Hematopoietic multipotent progenitor cell treated with erythropoietin and hydrocortisone succinate and interleukin-3 and kit ligand, for 6 days (in vitro differentiated cells): Measurements from ENCODE around the gene DNAH1.
"Not testable (repeated sequence)": the region's sequence is repeated elsewhere in the genome, so short reads cannot be mapped to it uniquely, and the experiment has no call there.

Source experiments
- DNase-seq: peaks from one replicate; pipeline ENCODE4 v3.0.0-alpha.2; 2015

Gene DNAH1

DNA sequence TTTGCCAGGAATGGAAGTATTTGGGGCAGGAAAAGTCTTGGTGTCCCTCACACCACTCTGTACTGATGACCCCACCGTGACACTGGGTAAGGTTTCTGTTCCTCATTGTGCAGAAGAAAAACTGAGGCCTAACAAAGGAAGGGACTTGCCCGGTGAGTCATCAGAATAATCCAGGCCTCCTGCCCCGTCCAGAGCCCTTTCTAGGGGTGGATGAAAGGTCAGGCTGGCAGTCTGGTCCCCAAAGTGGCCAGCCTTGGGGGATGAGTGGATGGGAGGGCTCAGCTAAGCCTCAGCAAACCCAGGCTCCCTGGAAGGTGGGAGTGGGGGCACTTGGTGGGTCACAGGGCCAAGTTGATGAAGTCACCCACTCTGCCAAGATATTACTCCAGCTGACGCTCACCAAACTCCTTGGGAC lies 2.3 kb upstream of the DNAH1 start:
- no peak for DNase-seq

DNA sequence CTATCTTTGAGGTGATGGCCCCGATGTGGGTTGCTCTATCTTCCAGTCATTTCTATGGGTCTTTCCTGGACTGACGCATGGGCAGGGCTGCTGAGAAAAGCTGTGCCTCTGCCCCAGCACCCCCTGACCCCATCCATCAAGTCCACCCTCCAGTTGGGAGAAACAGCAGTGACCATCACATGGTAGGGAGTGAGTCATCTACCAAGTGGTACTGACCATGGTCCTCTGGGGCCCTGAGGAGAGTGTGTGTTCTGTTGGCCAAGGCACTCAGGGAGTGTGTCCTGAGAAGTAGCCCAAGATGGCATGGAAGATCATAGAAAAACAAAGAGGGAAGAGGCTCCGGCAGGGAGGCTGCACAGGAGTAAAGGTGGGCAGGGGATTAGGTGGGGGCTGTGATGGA lies 1.6 kb upstream of the DNAH1 start:
- DNase-seq = no peak

DNA sequence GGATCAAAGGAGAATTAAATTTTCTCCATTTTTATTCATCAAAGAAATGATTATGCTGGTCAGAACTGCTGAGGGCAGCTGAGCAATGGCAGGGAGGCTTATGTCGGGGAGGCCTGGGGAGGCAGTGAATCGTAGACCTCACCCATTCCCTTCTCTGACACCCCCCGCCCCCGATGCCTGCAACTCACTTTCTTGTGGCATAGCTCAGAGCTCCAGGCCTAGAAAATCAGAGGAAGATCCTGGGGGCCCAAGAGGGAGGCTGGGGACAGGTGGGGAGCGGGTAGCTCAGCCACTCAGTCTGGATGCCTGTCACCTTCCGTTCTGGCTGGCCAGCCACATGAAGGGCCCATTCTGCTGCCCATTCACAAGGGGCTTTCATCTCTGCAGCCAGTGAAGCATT lies 1.1 kb upstream of the DNAH1 start:
- DNase-seq = no peak

DNA sequence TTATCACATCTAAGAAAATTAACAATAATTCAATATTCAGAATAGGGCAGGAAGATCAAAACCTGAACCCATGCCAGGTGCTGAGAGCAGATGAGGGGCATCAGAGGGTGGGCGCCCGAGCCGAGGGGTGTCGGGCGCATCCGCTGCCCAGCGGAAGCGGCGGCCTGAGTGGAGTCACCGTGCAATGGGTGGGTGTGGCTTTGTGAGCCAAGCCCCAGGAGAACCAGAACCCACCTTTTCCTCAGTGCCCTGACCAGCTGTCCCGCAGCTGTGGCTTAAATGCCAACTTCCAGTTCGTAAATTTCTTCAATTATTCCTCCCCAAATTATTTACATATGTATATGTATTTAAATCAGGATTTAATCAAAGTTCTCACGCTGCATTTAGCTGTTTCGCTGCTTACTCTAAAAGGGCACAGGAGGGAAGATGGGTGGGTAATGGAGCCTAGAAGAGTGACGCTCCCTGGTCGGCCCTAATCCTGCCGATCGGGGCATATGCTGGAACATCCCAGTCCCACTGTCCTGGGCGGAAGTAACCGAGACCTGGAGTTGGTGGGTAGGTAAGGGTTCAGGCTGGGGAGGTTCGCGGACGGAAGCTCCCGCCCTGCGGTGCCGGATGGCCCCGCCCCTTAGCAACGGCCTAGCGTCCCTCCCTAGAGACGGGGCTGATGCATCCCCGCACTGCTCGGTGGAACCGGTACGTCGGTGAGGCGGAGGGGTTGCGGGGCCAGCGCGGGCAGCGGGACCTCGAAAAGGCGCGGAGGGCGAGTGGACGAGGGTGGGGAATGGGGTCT lies 1.3 kb downstream of the DNAH1 start:
- DNase-seq = peak; percentile 71

DNA sequence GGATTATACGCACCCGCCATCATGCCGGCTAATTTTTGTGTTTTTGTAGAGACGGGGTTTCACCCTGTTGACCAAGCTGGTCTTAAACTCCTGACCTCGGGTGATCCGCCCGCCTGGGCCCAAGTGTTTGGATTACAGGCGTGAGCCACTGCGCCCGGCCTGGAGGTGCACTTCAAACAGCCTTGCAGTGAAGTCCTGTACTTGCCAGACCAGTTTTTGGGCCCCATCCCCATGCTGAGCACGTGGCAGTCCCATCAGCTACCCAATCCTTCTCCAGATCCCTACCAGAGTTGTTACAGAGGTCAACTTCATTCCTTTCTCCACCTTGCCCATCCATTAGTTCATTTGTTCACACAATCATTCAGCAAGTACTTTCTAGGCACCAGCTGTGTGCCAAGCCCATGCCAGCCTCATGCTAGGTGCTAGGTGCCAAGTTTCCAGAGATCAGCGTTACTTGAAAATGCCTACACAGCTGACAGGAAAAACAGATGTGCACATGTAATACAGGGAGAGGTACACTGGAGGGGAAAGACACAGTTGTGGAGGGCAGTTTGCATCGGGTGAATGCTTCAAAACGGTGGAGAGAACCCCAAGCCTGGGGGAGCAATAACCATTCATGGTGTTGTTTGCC lies 2.2 kb downstream of the DNAH1 start:
- no peak for DNase-seq

DNA sequence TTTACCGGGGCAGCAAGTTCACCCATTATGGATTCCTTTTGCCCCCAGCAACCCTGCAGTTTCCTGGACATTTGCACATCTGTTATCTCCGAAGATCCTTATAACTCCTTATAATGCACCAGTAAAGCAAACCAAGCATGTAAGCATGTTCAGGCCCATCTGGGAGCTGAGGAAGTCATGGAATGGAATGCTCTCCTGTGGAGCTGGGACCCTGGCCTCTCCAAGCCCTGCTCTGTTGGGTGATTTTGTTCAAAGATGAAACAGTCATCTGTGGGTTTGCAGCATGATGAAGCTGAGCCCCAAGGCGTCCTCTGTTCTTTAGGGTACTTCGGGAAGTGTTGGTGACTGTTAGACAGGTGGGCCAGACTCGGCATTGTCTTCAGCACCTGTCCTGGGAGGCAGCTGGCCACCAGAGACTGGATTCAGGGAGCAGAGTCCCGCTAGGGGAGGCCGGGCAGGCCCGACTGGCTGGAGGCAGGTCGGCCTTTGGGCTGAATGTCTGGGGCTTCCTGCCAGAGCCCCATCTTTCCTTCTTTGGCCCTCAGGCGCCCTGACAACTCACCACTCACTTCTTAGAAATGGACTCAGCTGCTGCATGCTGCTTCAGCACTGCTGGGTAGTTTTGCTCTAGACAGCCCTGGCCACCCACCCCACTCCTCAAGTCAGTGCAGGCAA lies 3.9 kb downstream of the DNAH1 start:
- no peak for DNase-seq

DNA sequence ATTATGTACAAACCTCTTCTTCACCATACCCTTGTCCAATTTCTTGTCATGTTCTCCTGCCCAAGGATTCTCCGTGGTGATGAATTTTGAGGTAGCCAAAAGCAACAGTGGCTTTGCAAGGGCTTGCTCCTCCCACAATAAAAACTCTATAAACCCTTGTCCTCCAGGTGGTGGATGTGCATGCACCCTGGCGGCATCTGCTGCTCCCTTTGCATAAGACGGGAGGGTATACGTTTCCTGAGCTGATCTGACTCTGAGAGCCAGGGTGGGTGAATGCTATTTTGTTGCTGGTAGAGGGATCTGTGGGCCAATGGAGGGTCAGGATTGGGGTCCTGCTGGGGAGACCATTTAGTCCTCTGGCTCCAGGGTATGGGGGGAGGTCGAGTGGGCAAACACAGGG lies 5.4 kb downstream of the DNAH1 start:
- DNase-seq = no peak

DNA sequence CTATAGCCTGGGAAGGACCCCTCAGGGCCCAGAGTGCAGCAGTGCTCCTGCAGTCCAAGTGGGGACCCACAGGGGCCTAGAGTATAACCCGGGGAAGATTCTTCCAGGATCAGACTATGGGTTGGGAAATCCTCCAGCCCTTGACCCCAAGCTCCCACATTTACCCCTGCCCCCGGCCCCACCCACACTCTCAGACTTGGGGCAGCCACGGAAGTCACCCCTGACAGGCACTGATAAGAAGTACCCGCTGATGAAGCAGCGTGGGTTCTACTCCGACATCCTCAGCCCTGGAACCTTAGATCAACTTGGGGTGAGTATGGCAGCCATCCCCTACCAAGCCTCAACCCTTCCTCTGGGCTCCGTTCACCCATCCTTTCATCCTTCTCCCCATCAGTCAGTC lies 6.3 kb downstream of the DNAH1 start:
- DNase-seq = peak; percentile 27

DNA sequence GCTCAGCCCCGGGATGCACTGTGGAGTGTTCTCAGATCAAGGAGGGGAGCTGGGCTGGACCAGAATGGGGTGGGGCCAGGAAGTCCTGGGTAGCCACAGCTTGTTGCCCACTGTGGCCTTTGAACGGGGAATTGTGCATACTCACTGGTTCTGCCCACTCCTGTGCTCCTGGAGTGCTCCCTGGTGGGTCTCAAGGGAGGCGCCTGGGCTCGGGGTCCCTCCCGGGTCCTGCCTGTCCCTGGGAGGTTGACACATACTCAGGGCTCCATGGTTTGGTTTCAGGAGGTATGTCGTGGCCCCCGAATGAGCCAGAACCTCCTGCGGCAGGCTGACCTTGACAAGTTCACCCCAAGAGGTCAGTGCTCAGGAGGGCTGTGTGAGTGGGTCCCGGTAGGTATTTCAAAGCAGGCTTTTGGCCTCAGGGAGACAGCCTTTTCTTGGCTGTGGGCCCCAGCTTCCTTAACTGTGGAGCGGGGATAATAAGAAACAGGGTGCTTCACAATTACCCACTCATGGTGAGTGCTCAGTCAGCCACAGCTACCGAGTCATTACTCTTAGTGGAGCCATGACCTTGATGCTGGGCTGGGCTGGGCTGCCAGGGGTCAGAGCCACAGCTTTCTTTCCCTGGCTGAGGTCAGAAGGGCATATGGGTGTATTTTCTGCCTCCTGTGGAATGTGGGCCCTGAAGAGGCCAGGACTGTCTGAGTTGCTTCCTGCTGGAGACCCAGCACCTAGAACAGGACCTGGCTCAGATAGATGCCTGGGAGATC lies 7.6 kb downstream of the DNAH1 start:
- no peak for DNase-seq

DNA sequence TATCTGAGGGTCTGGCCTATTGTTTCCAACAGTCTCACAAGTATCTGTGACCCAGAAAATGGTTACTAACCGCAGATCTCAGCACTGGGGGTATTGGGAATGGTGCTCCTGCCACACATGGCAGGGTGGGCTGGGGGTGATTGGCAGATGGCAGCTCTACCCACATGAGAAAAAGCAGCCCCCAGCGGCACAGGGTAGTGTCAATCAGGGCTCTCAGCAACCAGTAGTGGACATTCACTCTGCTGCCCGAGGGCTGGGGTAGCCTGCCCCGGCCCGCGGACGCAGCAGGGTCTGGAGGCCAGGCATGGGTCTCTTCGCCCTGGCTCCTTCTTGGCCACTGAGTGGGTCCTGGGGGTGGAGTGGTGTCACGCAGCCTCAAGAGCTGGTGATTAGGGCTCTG lies 8.6 kb downstream of the DNAH1 start:
- no peak for DNase-seq

DNA sequence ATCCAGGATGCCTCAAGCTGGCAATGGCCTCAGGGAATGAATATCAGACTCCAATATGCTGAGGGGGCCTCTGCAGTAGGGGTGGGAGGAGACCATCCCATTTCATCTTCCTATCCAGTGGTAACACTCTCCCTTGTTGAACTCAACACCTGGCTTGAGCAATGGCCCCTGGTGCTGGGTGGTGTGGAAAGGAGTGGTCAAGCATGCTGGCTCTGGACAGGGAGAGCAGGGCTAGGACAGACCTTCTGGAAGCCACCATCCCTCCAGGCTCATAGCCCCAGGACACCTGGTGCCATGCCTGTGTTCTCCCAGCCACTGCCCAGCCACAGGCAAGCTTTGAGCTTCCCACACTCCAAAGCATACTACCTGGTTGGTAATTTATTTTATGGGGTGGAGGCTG lies 9.6 kb downstream of the DNAH1 start:
- DNase-seq = no peak

DNA sequence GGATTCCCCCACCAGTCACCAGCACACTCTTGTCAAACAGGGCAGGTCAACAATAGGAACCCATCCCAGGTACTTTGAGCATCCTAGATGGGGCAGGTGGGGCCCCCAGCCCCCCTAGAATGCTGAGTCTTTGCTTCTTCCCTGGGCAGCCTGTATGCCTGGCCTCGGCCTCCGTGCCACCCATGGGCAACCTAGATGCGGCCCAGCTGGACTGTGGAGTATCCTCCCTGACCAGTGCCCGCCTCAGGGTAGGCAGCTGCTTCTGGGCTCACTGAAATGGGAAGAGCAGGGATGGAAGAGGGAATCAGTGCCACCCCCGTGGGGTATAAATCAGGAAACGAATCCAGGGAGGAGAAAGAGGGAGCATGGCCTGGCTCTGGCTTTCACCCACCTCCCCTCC lies 10.9 kb downstream of the DNAH1 start:
- no peak for DNase-seq

DNA sequence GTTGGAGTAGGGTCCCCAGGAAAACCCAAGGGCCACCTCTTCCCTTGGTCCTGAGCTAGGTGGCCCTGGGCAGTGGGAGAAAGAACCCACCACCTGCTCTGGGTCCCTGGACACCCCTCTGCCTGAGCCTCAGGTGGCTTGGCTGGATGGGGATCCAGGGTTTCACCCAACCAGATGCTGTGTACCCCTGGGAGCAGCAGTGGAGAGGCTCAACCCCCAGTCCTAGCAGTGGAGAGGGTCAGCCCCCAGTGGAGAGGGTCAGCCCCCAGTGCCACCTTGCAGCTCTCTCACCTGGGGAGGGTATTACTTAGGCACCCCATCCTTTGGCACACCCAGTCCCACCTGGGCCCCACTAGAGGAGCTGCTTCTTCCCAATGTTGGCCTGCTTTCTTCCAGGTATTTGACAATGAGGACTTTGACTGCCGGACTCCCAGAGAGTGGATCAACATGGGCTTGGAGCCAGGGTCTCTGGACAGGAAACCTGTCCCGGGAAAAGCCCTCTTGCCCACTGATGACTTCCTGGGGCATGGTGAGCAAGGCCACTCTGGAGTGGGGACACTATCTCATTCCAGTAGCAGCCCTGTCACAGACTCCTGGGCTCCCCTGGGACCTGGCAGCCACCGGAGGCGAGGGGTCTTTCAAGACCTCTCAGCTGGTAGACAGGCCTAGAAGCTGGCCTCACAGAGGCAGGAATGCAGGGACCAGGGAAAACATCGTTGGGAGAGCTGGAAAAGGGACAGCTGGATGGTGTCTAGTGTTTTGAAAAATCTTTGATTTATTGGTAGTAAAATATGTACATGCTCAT lies 11.6 kb downstream of the DNAH1 start:
- DNase-seq = no peak

DNA sequence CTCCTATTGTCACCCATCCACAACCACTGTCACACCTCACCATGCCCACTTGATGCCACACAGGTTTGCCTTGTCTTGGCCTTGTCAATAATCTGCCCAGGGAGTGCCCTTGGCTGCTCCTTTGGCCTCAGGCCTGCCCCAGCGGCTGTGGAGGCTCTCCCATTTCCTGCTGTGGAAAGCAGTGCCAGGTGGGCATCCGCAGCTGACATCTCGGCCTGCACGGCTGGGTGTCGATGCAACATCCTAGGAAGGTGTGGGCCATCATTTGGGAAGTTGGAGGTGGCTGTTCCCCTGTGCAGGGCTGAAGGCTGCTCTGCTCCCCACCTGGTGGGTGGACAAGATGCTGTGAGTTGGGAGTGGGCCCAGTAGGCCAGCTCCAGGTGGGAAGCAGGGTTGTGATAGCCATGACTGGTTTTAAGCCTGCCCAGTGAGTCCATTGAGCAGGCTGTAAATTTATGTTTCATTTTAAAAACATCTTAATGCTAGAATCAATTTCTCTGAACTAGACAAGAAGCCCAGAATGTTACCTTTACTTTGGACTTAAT lies 12.5 kb downstream of the DNAH1 start:
- DNase-seq = no peak

DNA sequence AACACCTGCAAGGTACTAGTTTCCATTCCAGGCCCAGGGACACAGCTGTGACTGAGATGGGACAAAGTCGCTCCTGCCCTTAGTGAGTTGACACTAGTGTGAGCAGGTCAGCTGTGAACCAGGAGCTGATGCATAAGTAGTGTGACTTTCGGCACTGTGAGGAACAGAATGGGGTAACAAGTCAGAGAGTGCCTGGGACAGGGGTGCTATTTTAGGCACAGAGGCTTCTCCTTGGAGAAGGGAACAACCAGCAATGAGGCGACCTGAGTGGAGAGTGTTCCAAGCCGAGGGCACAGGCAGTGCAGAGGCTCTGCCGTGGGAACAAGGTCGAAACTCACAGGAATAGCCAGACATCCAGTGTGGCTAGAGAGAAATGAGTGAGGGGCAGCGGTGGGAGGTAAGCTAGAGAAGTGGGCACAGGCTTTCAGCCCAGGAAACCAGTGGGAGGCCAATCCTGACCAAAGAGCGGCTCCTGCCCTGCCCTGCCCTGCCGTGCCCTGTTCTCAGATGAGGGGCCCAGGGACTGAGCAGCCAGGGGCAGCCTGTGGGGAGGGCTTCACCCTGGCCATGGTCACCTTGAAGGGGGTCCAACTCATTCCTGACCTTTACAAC lies 14.2 kb downstream of the DNAH1 start:
- no peak for DNase-seq

DNA sequence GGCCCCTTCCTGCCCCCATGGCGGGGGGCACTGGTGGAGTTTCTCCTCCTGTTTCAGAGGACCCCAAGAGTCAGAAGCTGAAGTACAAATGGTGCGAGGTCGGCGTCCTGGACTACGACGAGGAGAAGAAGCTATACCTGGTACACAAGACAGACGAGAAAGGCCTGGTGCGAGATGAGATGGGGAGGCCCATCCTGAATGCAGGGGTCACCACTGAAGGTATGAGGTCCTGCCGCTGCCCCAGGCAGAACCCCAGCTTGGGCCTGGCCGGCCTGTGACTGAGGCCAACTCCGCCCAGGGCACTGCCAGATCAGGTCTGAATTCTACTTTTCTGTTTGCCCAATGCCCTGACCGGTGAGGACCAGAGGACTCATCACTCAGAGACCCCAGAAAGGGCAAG lies 15.0 kb downstream of the DNAH1 start:
- no peak for DNase-seq

DNA sequence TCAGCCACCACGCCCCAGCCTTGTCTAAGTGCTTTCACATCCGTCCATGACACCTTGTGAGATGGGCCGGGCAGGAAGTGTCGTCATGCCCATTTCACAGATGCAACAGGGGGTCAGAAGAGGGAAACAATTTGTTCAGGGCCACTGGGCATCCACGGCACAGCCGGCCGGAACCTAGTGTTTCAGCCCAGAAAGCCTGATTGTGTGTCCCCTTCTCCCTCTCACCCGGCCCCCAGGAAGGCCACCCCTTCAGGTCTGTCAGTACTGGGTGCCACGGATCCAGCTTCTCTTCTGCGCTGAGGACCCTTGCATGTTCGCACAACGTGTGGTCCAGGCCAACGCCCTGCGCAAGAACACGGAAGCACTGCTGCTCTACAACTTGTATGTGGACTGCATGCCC lies 15.8 kb downstream of the DNAH1 start:
- DNase-seq = no peak

DNA sequence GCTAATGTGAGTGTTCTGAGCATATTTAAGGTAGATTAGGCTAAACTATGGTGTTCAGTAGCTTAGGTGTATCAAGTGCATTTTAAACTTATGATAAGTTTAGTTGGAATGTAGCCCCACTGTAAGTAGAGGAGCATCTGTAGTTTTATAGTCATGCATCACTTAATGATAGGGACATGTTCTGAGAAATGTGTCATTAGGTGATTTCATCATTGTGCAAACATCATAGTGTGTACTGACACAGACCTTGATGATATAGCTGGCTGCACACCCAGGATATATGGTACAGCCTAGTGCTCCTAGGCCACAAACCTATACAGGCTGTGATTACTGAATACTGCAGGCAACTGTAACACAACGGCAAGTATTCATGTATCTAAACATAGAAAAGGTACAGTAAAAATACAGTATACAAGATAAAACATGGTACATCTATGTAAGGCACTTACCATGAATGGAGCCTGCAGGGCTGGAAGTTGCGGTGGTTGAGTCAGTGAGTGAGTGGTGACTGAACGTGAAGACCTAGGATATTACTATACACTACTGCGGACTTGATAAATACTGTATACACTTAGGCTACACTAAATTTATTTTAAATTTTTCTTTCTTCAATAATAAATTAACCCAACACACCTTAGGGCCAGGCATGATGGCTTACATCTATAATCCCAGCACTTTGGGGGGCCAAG lies 17.9 kb downstream of the DNAH1 start:
- no peak for DNase-seq

DNA sequence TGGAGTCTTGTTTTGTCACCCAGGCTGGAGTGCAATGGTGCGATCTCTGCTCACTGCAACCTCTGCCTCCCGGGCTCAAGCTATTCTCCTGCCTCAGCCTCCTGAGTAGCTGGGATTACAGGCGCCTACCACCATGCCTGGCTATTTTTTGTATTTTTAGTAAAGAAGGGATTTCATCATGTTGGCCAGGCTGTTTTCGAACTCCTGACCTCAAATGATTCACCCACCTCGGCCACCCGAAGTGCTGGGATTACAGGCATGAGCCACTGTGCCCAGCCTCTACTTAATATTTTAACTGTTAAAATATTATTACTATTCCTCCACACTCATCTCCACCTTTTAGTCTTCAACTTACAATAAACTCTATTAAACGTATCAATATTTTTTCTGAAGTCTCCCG lies 22.0 kb downstream of the DNAH1 start:
- DNase-seq = not testable (repeated sequence)

DNA sequence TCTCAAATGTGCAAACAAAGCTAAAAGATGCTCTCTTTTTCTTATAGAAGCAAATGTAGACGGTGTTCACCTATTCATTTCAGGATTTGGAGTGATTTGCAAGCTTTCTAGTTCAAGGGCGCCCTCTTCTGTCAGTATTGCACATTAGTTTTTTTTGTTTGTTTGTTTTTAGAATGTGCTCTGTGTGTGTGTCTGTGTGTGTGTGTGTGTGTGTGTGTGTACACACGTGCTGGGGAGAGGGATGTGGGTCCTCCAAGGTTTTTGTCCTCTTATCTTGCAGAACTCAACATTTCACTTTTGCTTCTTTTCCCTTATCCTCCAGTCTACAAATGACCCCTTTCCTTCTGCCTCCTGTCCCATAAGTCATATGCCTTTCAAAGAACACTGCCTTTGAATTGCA lies 23.5 kb downstream of the DNAH1 start:
- peak; percentile 86 for DNase-seq

DNA sequence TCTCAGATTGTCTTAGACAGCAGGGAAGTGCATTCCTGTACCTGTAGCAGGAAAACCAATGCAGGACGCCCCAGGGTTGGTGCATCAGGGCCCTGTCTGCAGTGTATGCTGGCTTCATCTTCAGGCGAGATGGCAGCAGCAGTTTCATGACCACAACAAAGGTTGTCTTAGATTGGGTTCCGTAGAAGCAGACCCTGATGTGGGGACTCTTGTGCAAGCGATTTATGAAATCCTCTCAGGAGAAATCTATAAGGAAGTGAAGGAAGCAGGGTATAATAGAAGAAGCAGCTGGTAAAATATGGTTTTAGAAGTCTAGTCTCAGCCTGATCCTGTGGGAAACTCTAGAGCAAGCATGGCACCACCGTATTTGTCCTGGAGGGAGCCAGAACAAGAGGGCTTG lies 25.0 kb downstream of the DNAH1 start:
- DNase-seq = peak; percentile 23
